Ishikawa (cell line): ENCODE data around the gene AGO3.

Source experiments
- EGR1 ChIP-seq: IDR thresholded peaks from 2 replicates; pipeline ENCODE4 v1.6.1; 2012
- MAX ChIP-seq: IDR thresholded peaks from 2 replicates; pipeline ENCODE4 v1.6.1; 2012
- RAD21 ChIP-seq: IDR thresholded peaks from 2 replicates; pipeline ENCODE4 v1.6.1; 2012; ENCODE audit warnings: low read depth
- TAF1 ChIP-seq: IDR thresholded peaks from 2 replicates; pipeline ENCODE4 v1.6.1; 2012; ENCODE audit warnings: low read depth, mild to moderate bottlenecking
- YY1 ChIP-seq: IDR thresholded peaks from 2 replicates; pipeline ENCODE4 v1.6.1; 2012; ENCODE audit warnings: low read depth
- TF ChIP-seq, protein P1 (sequence below): IDR thresholded peaks from 2 replicates; pipeline ENCODE4 v1.6.1; 2012; ENCODE audit warnings: low read depth, mild to moderate bottlenecking

DNA sequence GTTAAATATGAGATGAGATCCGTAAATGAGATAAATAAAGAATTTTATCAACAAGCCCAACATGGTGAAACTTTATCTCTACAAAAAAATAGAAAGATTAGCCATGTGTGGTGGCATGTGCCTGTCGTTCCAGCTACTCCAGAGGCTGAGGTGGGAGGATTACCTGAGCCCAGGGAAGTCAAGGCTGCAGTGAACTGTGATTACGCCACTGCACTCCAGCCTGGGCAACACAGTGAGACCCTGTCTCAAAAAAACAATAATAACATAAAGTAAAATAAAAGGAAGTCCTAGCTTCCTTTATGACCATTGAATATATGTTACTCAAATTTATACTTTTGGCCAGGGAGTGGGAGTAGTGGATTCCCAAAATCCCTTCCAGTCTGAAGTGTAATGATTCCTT is 104.2 kb downstream of the AGO3 start:
- no peak for TF ChIP-seq EGR1
- TF ChIP-seq, protein P1, sequence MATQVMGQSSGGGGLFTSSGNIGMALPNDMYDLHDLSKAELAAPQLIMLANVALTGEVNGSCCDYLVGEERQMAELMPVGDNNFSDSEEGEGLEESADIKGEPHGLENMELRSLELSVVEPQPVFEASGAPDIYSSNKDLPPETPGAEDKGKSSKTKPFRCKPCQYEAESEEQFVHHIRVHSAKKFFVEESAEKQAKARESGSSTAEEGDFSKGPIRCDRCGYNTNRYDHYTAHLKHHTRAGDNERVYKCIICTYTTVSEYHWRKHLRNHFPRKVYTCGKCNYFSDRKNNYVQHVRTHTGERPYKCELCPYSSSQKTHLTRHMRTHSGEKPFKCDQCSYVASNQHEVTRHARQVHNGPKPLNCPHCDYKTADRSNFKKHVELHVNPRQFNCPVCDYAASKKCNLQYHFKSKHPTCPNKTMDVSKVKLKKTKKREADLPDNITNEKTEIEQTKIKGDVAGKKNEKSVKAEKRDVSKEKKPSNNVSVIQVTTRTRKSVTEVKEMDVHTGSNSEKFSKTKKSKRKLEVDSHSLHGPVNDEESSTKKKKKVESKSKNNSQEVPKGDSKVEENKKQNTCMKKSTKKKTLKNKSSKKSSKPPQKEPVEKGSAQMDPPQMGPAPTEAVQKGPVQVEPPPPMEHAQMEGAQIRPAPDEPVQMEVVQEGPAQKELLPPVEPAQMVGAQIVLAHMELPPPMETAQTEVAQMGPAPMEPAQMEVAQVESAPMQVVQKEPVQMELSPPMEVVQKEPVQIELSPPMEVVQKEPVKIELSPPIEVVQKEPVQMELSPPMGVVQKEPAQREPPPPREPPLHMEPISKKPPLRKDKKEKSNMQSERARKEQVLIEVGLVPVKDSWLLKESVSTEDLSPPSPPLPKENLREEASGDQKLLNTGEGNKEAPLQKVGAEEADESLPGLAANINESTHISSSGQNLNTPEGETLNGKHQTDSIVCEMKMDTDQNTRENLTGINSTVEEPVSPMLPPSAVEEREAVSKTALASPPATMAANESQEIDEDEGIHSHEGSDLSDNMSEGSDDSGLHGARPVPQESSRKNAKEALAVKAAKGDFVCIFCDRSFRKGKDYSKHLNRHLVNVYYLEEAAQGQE: no peak
- no peak for TF ChIP-seq TAF1
- no peak for TF ChIP-seq MAX
- TF ChIP-seq RAD21: no peak
- no peak for TF ChIP-seq YY1
